Smooth muscle cell (in vitro differentiated cells): ENCODE data around the gene MARCHF9. TPM values are rescaled to one million over a fixed set of nuclear protein-coding genes. Genes with fewer than 3 reads are reported as not detected.

Experiments used
- DNase-seq: peaks from one replicate; lab custom pipeline; 2025; ENCODE audit not compliant: unreplicated experiment; lab: John Stamatoyannopoulos, UW
- H2AFZ ChIP-seq: fragments of 200-600 bp; sonication (generic); 2 replicates; pipeline ENCODE4 v1.6.0; 2016; ENCODE audit warnings: antibody characterized with exemption, low read depth, mild to moderate bottlenecking
- H3F3A ChIP-seq: fragments of 200-600 bp; sonication (generic); 2 replicates; pipeline ENCODE4 v1.6.0; 2017; ENCODE audit warnings: antibody characterized with exemption, low read depth
- H3K27ac ChIP-seq: fragments of 200-600 bp; sonication (generic); 2 replicates; pipeline ENCODE4 v1.5.1; 2016; ENCODE audit warnings: low read depth, mild to moderate bottlenecking
- H3K27me3 ChIP-seq: fragments of 200-600 bp; sonication (generic); 2 replicates; pipeline ENCODE4 v1.6.1; 2016; ENCODE audit warnings: low read depth, mild to moderate bottlenecking
- H3K36me3 ChIP-seq: fragments of 200-600 bp; sonication (generic); 2 replicates; pipeline ENCODE4 v1.5.1; 2016; ENCODE audit warnings: low read depth
- H3K4me1 ChIP-seq: fragments of 200-600 bp; sonication (generic); 2 replicates; pipeline ENCODE4 v1.5.1; 2016; ENCODE audit warnings: low read depth
- H3K4me2 ChIP-seq: fragments of 200-600 bp; sonication (generic); 2 replicates; pipeline ENCODE4 v1.6.0; 2016; ENCODE audit warnings: mild to moderate bottlenecking
- H3K4me3 ChIP-seq: fragments of 200-600 bp; sonication (generic); 2 replicates; pipeline ENCODE4 v1.5.1; 2016; ENCODE audit warnings: mild to moderate bottlenecking
- H3K79me2 ChIP-seq: fragments of 200-600 bp; sonication (generic); 2 replicates; pipeline ENCODE4 v1.6.0; 2016; ENCODE audit warnings: low read depth, mild to moderate bottlenecking
- H3K9ac ChIP-seq: fragments of 200-600 bp; sonication (generic); 2 replicates; pipeline ENCODE4 v1.6.0; 2016; ENCODE audit warnings: low read depth
- H3K9me3 ChIP-seq: fragments of 200-600 bp; sonication (generic); replicated peaks from 2 replicates; pipeline ENCODE4 v1.5.1; 2016; ENCODE audit warnings: low read depth
- H4K20me1 ChIP-seq: fragments of 200-600 bp; sonication (generic); 2 replicates; pipeline ENCODE4 v1.6.0; 2016; ENCODE audit warnings: low read depth
- WGBS: methylation state at CpG from one replicate; pipeline ENCODE4 v1.1.7; 2016; ENCODE audit warnings: low lambda C conversion rate; 5-methylcytosine and 5-hydroxymethylcytosine counted together
- polyA plus RNA-seq: library from polyadenylated mRNA; unstranded; fragments of >200 nt; fragmentation: Nextera tagmentation; extraction: Ambion mirVana; gene quantifications from 2 replicates; pipeline ENCODE4 v1.2.1, GENCODE V29; 2016
- total RNA-seq: library from RNA; depleted of rRNA; stranded (reverse); fragments of >200 nt; gene quantifications from 2 replicates; pipeline ENCODE4 v1.2.3, GENCODE V29; 2014
- TF ChIP-seq, protein P1 (sequence below): fragments of 200-600 bp; sonication (generic); IDR thresholded peaks from 2 replicates; pipeline ENCODE4 v1.5.1; 2017; ENCODE audit warnings: borderline replicate concordance, mild to moderate bottlenecking, antibody characterized with exemption; ENCODE audit not compliant: insufficient read depth, poor library complexity, severe bottlenecking

MARCHF9 gene
- total and polyA plus RNA-seq, 2 experiments from 2014 or later = 3.7 to 8.6 TPM

DNA sequence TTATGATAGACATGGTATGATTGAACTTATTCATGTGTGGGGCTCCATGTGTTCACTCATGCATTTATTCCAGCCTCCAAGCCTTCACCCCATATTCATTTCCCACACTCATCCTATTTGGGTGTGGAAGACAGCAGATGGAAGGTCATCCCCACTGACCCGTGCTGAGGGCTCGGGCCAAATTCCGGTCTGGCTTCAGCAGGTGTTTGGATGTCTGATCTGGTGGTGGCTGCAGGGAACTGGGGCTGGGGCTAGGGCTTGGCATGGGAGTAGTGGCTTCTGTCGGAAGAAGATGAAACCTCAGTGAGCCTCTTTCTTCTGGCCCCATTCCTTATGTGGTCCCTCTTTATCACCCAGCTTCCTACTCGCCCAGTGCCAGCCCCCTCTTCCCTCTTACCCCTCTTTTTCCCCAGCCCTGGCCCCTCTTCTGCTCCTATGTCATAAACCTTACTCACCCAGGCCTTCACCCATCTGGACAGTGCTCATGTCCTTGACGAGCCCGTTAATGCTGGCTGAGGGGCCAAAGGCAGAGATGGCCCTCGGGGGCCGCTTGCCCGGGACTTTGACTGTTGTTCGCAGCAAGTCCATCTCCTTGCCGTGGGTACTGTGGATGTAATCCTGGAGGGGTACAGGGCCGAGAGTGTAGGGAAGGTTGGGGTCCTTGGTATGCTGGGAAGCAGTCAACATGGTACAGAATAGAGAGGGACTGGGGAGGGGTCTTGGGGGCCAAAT is 24.4 kb upstream of the MARCHF9 start:
- DNase-seq = no peak
- Histone ChIP-seq H3K36me3 (no peaks in the 10 kb centered on the region), H3K4me3 (no peak overlapping the region), H3K9me3 (no peaks in the 10 kb centered on the region), H3K9ac (no peak overlapping the region), H3K79me2 (no peaks in the 10 kb centered on the region), H2AFZ (no peak overlapping the region), H3K4me2 (no peak overlapping the region), H3K27ac (no peak overlapping the region), H3K27me3 (peaks cover 98% of the 10 kb centered on the region), H3F3A (no peaks in the 10 kb centered on the region), H4K20me1 (no peaks in the 10 kb centered on the region), H3K4me1 (peaks cover 4% of the 10 kb centered on the region)
- TF ChIP-seq, protein P1, sequence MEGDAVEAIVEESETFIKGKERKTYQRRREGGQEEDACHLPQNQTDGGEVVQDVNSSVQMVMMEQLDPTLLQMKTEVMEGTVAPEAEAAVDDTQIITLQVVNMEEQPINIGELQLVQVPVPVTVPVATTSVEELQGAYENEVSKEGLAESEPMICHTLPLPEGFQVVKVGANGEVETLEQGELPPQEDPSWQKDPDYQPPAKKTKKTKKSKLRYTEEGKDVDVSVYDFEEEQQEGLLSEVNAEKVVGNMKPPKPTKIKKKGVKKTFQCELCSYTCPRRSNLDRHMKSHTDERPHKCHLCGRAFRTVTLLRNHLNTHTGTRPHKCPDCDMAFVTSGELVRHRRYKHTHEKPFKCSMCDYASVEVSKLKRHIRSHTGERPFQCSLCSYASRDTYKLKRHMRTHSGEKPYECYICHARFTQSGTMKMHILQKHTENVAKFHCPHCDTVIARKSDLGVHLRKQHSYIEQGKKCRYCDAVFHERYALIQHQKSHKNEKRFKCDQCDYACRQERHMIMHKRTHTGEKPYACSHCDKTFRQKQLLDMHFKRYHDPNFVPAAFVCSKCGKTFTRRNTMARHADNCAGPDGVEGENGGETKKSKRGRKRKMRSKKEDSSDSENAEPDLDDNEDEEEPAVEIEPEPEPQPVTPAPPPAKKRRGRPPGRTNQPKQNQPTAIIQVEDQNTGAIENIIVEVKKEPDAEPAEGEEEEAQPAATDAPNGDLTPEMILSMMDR = no peak
- WGBS = 81% methylated on average over 13 of the region's 13 CpGs

DNA sequence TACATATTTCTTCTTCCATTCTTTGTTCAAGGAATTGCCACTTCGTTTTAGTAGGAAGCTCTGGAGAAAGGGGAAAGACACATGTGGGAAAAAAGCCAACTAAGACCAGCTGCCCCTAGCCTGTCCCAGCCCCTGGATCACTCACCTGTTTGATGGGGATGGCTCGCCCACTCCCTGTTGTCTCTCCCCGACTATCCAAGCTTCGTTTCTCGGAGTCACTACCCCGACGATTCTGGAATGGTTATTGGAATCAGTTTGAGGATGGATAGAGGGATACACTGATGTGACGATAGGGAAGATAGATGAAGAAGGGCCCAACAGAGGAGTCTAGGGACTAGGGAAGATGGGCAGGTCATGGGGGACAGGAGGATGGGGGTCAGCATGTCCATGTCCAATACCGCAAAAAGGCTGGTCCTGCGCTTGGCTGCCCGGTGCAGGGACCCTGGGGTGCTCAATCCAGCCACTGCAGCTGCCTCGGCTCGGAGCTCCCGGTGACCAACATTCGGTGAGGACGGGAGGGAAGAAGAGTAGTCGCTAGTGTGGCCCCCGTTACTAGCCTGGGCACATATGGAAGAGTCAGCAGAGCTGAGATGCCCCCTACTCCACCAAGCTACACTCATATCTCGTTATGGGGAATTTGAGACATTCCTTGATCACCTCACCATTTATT is 23.4 kb upstream of the MARCHF9 start:
- no peak for DNase-seq
- H3F3A ChIP-seq = no peaks in the 10 kb centered on the region
- H3K9ac ChIP-seq = no peak overlapping the region
- no peak overlapping the region for H3K4me2 ChIP-seq
- H3K36me3 ChIP-seq = no peaks in the 10 kb centered on the region
- H3K4me3 ChIP-seq = no peak overlapping the region
- no peaks in the 10 kb centered on the region for H3K79me2 ChIP-seq
- H2AFZ ChIP-seq = no peak overlapping the region
- TF ChIP-seq, protein P1 = no peak
- WGBS = 78% methylated on average over 19 of the region's 19 CpGs
- H3K27me3 ChIP-seq = peaks cover 99% of the 10 kb centered on the region
- H3K4me1 ChIP-seq = peaks cover 7% of the 10 kb centered on the region
- H3K9me3 ChIP-seq = no peaks in the 10 kb centered on the region
- H4K20me1 ChIP-seq = no peaks in the 10 kb centered on the region
- no peak overlapping the region for H3K27ac ChIP-seq

DNA sequence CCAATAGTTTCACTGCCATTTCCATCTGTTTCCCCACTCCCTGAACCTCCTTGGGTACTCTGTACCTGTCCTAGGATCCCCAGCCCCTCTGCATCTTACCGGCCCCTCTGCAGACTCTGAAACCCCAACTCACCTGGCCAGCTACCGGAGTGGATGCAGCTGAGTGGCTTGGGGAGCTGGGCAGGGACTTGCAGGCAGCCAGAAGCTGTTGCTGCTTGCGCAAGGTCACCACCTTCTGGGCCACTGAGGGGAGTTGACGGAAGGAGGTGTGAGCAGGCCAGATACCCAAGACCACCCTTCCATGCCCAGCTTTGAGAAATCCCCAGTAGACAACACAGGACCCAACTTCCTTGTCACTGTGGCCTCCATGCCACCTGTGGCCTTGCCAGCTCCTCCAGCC is 22.6 kb upstream of the MARCHF9 start:
- H3K36me3 ChIP-seq = no peaks in the 10 kb centered on the region
- peaks cover 6% of the 10 kb centered on the region for H3K4me1 ChIP-seq
- H2AFZ ChIP-seq = no peak overlapping the region
- TF ChIP-seq, protein P1 = no peak
- peaks cover 99% of the 10 kb centered on the region for H3K27me3 ChIP-seq
- H3K27ac ChIP-seq = no peak overlapping the region
- WGBS = 76% methylated on average over 4 of the region's 4 CpGs
- no peaks in the 10 kb centered on the region for H4K20me1 ChIP-seq
- no peak overlapping the region for H3K4me2 ChIP-seq
- no peaks in the 10 kb centered on the region for H3K79me2 ChIP-seq
- no peaks in the 10 kb centered on the region for H3F3A ChIP-seq
- no peak overlapping the region for H3K4me3 ChIP-seq
- no peak overlapping the region for H3K9ac ChIP-seq
- no peak for DNase-seq
- no peaks in the 10 kb centered on the region for H3K9me3 ChIP-seq
